Mesenchymal stem cell (in vitro differentiated cells and primary cell): ENCODE measurements around the gene DNAH12.
"Not testable (repeated sequence)": the region's sequence is repeated elsewhere in the genome, so short reads cannot be mapped to it uniquely, and the experiment has no call there.

Experiments
- DNase-seq: peaks from one replicate; pipeline ENCODE4 v3.0.0-alpha.2; 2013
- H2AFZ ChIP-seq: one replicate; pipeline ENCODE4 v1.6.1; 2013; ENCODE audit warnings: low read depth, mild to moderate bottlenecking, control low read depth, inconsistent platforms, low read length, moderate library complexity
- H2AK5ac ChIP-seq: 2 replicates; pipeline ENCODE4 v1.6.1; 2013; ENCODE audit warnings: low read length, moderate library complexity, mild to moderate bottlenecking, inconsistent platforms; ENCODE audit not compliant: severe bottlenecking
- H2BK120ac ChIP-seq: one replicate; pipeline ENCODE4 v1.6.1; 2013; ENCODE audit warnings: low read depth, mild to moderate bottlenecking, inconsistent platforms, low read length, moderate library complexity
- H2BK12ac ChIP-seq, 2 experiments: one replicate each; pipeline ENCODE4 v1.6.1; 2013; ENCODE audit warnings: inconsistent platforms in 2 of 2, low read length in 2 of 2, mild to moderate bottlenecking in 2 of 2, moderate library complexity in 2 of 2, control low read depth in 1 of 2
- H2BK15ac ChIP-seq: one replicate; pipeline ENCODE4 v1.6.1; 2013; ENCODE audit warnings: mild to moderate bottlenecking, low read depth, inconsistent platforms; ENCODE audit not compliant: poor library complexity, severe bottlenecking
- H2BK5ac ChIP-seq: 2 replicates; pipeline ENCODE4 v1.6.1; 2013; ENCODE audit warnings: low read depth, mild to moderate bottlenecking, low read length, control low read depth, inconsistent platforms; ENCODE audit not compliant: poor library complexity, severe bottlenecking
- H3K14ac ChIP-seq, 2 experiments: one replicate each; pipeline ENCODE4 v1.6.1; 2013; ENCODE audit warnings: inconsistent platforms in 2 of 2, low read length in 2 of 2, control low read depth in 1 of 2, mild to moderate bottlenecking in 1 of 2, moderate library complexity in 1 of 2
- H3K18ac ChIP-seq, 2 experiments: one replicate each; pipeline ENCODE4 v1.6.1; 2013; ENCODE audit warnings: inconsistent platforms in 2 of 2, low read length in 2 of 2, control low read depth in 1 of 2, low read depth in 1 of 2, mild to moderate bottlenecking in 1 of 2
- H3K23ac ChIP-seq, 2 experiments: one replicate each; pipeline ENCODE4 v1.6.1; 2013; ENCODE audit warnings: inconsistent platforms in 2 of 2, low read length in 2 of 2, mild to moderate bottlenecking in 2 of 2, moderate library complexity in 2 of 2, control low read depth in 1 of 2
- H3K27ac ChIP-seq: 2 replicates; pipeline ENCODE4 v1.5.1; 2013; ENCODE audit warnings: mild to moderate bottlenecking, moderate library complexity, low read length, control low read depth, inconsistent platforms; ENCODE audit not compliant: poor library complexity, severe bottlenecking
- H3K27me3 ChIP-seq, 2 experiments: 2 replicates each; pipeline versions ENCODE4 v1.6.1 to v1.7.0; 2013; ENCODE audit warnings: low read length in 2 of 2, mild to moderate bottlenecking in 2 of 2, moderate library complexity in 2 of 2, control low read depth in 1 of 2, inconsistent platforms in 1 of 2; ENCODE audit not compliant: control insufficient read depth in 1 of 2, insufficient read depth in 1 of 2
- H3K36me3 ChIP-seq, 2 experiments: 2 replicates each; pipeline versions ENCODE4 v1.6.1 to v1.7.0; 2013; ENCODE audit warnings: low read length in 2 of 2, control low read depth in 1 of 2, inconsistent platforms in 1 of 2, low read depth in 1 of 2, mild to moderate bottlenecking in 1 of 2; ENCODE audit not compliant: insufficient read depth in 2 of 2, control insufficient read depth in 1 of 2
- H3K4ac ChIP-seq, 2 experiments: one replicate each; pipeline ENCODE4 v1.6.1; 2013; ENCODE audit warnings: inconsistent platforms in 2 of 2, low read length in 2 of 2, mild to moderate bottlenecking in 2 of 2, moderate library complexity in 2 of 2, control low read depth in 1 of 2, low read depth in 1 of 2
- H3K4me1 ChIP-seq: 2 replicates; pipeline ENCODE4 v1.6.1; 2013; ENCODE audit warnings: low read depth, low read length, control low read depth; ENCODE audit not compliant: control insufficient read depth, insufficient read depth
- H3K4me2 ChIP-seq: 2 replicates; pipeline ENCODE4 v1.6.1; 2013; ENCODE audit warnings: low read length, mild to moderate bottlenecking, inconsistent platforms; ENCODE audit not compliant: poor library complexity, severe bottlenecking
- H3K4me3 ChIP-seq, 2 experiments: 2 replicates each; pipeline versions ENCODE4 v1.5.1 to v1.7.0; 2013; ENCODE audit warnings: low read length in 2 of 2, mild to moderate bottlenecking in 2 of 2, control low read depth in 1 of 2, low read depth in 1 of 2; ENCODE audit not compliant: insufficient read depth in 1 of 2
- H3K79me1 ChIP-seq: replicated peaks from 2 replicates; pipeline ENCODE4 v1.6.1; 2013; ENCODE audit warnings: mild to moderate bottlenecking, control low read depth, low read length, inconsistent platforms; ENCODE audit not compliant: poor library complexity, severe bottlenecking
- H3K9ac ChIP-seq: 2 replicates; pipeline ENCODE4 v1.7.0; 2013; ENCODE audit warnings: mild to moderate bottlenecking, low read length, moderate library complexity
- H3K9me3 ChIP-seq: 2 replicates; pipeline ENCODE4 v1.7.0; 2013; ENCODE audit warnings: mild to moderate bottlenecking, low read length; ENCODE audit not compliant: control insufficient read depth
- H4K8ac ChIP-seq: one replicate; pipeline ENCODE4 v1.6.1; 2013; ENCODE audit warnings: inconsistent platforms, mild to moderate bottlenecking, low read length, moderate library complexity
- H4K91ac ChIP-seq: one replicate; pipeline ENCODE4 v1.6.1; 2013; ENCODE audit warnings: mild to moderate bottlenecking, low read length, inconsistent platforms
- WGBS: methylation state at CpG from one replicate; pipeline ENCODE4 v1.1.7; 2013; ENCODE audit warnings: mixed read lengths; 5-methylcytosine and 5-hydroxymethylcytosine counted together

Gene DNAH12

GRCh38 chr3:57354768-57355167 lies 189.4 kb downstream of the DNAH12 start:
- no peak overlapping the region for H4K8ac ChIP-seq
- H3K27ac ChIP-seq: no peak overlapping the region
- no peak overlapping the region for H2BK120ac ChIP-seq
- no peak overlapping the region for H2BK15ac ChIP-seq
- H3K4ac ChIP-seq: no peak overlapping the region
- H3K9me3 ChIP-seq: no peaks in the 10 kb centered on the region
- no peak for DNase-seq
- no peaks in the 10 kb centered on the region for H3K4me1 ChIP-seq
- no peak overlapping the region for H2BK5ac ChIP-seq
- no peak overlapping the region for H2AFZ ChIP-seq
- WGBS: 97% methylated on average over 1 of the region's 1 CpG
- no peak overlapping the region for H3K18ac ChIP-seq
- H3K14ac ChIP-seq: no peak overlapping the region
- H4K91ac ChIP-seq: no peak overlapping the region
- no peak overlapping the region for H3K4me3 ChIP-seq
- H3K9ac ChIP-seq: no peak overlapping the region
- no peak overlapping the region for H2AK5ac ChIP-seq
- H3K36me3 ChIP-seq: no peaks in the 10 kb centered on the region
- no peak overlapping the region for H2BK12ac ChIP-seq
- H3K4me2 ChIP-seq: no peak overlapping the region
- H3K79me1 ChIP-seq: no peaks in the 10 kb centered on the region
- H3K23ac ChIP-seq: no peak overlapping the region
- H3K27me3 ChIP-seq: peaks cover 0 to 3% of the 10 kb centered on the region in 2 experiments

- H3K9ac ChIP-seq: no peak overlapping the region
- H2AK5ac ChIP-seq: no peak overlapping the region
- no peak overlapping the region for H4K91ac ChIP-seq
- no peaks in the 10 kb centered on the region for H3K4me1 ChIP-seq
- H2BK12ac ChIP-seq: no peak overlapping the region
- H4K8ac ChIP-seq: no peak overlapping the region
- no peak overlapping the region for H3K27ac ChIP-seq
- H3K14ac ChIP-seq: no peak overlapping the region
- no peaks in the 10 kb centered on the region for H3K36me3 ChIP-seq
- no peak overlapping the region for H2BK5ac ChIP-seq
- no peaks in the 10 kb centered on the region for H3K79me1 ChIP-seq
- no peak for DNase-seq
- H3K9me3 ChIP-seq: no peaks in the 10 kb centered on the region
- no peak overlapping the region for H3K18ac ChIP-seq
- H3K27me3 ChIP-seq: no peaks in the 10 kb centered on the region
- no CpG with 5 or more reads among the region's 1 CpG for WGBS
- H2BK15ac ChIP-seq: no peak overlapping the region
- no peak overlapping the region for H3K4me2 ChIP-seq
- H3K4me3 ChIP-seq: no peak overlapping the region
- H2BK120ac ChIP-seq: no peak overlapping the region
- no peak overlapping the region for H3K23ac ChIP-seq
- H2AFZ ChIP-seq: no peak overlapping the region
- no peak overlapping the region for H3K4ac ChIP-seq
Observed at GRCh38 chr3:57350271-57350670, 193.9 kb downstream of the DNAH12 start.

- not testable (repeated sequence) for H3K36me3 ChIP-seq, H4K91ac ChIP-seq, H3K27ac ChIP-seq, H3K9me3 ChIP-seq, H3K18ac ChIP-seq, H3K4me3 ChIP-seq, H3K23ac ChIP-seq, H2BK15ac ChIP-seq, H2BK5ac ChIP-seq, H3K4me1 ChIP-seq, DNase-seq, H3K4ac ChIP-seq, H3K14ac ChIP-seq, H2AK5ac ChIP-seq, H3K9ac ChIP-seq, H2AFZ ChIP-seq, H2BK12ac ChIP-seq, H2BK120ac ChIP-seq, H4K8ac ChIP-seq, H3K4me2 ChIP-seq, H3K27me3 ChIP-seq, H3K79me1 ChIP-seq
- WGBS: no CpG with 5 or more reads among the region's 7 CpGs
Observed at GRCh38 chr3:57339071-57339642, 205.0 kb downstream of the DNAH12 start.

GRCh38 chr3:57338272-57339070 lies 205.7 kb downstream of the DNAH12 start:
- H2AK5ac ChIP-seq, H2AFZ ChIP-seq, H3K4me3 ChIP-seq, H3K14ac ChIP-seq, H3K23ac ChIP-seq, H4K8ac ChIP-seq, H3K9ac ChIP-seq, H3K4ac ChIP-seq, H3K27ac ChIP-seq, H2BK5ac ChIP-seq, DNase-seq, H3K9me3 ChIP-seq, H3K18ac ChIP-seq, H3K36me3 ChIP-seq, H3K27me3 ChIP-seq, H3K4me1 ChIP-seq, H3K4me2 ChIP-seq, H2BK120ac ChIP-seq, H2BK15ac ChIP-seq, H2BK12ac ChIP-seq, H4K91ac ChIP-seq, H3K79me1 ChIP-seq: not testable (repeated sequence)
- WGBS: 96% methylated on average over 37 of the region's 40 CpGs
